ENCODE results near the gene CTSA.

DNA sequence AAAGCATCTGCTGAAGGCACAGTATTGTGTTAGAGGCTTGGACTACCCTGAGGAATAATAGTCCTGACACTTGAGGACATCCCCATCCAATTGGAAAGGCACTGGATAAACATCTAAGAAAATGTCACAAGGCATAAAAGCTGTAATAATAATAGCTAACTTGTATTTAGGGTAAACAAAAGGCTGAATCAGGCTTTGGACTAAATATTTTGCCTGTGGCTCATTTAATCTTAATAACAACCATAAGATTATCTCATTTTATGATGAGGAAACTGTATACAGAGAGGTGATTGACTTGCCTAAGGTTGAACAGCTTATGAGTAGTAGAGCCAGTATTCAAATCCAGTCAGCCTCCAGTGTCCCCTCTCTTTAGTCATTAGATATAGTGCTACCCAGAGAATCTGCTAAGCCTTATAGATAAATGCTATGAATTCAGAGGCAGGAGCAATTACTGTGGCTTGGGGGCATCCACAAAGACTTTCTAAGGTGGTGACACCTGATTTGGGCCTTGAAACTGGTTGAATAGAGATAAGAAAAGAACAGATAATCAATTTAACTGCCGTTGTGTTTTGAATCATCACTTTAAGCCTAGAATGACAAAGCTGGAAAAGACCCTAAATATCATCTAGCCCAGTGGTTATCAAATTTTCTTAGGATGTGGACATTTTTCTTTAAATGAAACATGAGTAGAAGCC lies 17.6 kb upstream of the CTSA start:
- TF ChIP-seq EZH2 (IDR thresholded peaks at IDR 0.05; ENCODE audit: insufficient read depth, poor library complexity, severe bottlenecking) (no peak), EZH2phosphoT487 (IDR thresholded peaks at IDR 0.05; ENCODE audit: insufficient read depth, low read depth) (no peak)

Measured in GM23248 (cell line).